ENCODE measurements around the gene ATP5F1D. TPM values are rescaled to one million over a fixed set of nuclear protein-coding genes. Genes with fewer than 3 reads are reported as not detected.

ATP5F1D gene
- total and polyA plus RNA-seq, 2 of the 13 experiments (the other 11 are each of a cell fraction or from before 2014, with no cell fraction given), result 39.4 to 78.7 TPM

DNA sequence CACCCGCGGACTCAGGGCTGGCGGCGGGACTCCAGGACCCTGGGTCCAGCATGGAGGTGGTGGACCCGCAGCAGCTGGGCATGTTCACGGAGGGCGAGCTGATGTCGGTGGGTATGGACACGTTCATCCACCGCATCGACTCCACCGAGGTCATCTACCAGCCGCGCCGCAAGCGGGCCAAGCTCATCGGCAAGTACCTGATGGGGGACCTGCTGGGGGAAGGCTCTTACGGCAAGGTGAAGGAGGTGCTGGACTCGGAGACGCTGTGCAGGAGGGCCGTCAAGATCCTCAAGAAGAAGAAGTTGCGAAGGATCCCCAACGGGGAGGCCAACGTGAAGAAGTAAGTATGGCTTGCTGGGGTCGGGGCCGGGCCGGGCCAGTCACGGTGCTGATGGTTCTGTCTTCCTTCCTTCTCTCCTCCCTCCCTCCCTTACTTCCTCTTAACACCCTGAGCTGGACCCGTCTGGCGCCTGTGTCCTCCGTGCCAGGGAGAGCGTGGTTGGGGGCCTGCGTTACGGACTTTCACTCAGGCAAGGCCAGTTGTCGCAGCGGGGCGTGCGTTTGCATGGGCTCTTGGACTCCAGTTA, 34.6 kb upstream of the ATP5F1D start:
- no peaks in the 10 kb centered on the region for H3K9me3 ChIP-seq (ENCODE audit: low read length)
- POLR2A ChIA-PET, result interaction anchor here (1.2 kb wide), 1 partner anchor 109 kb away, joined by 5 read pairs; no protein-coding TSS in a partner anchor
- no peak for DNase-seq (ENCODE audit: low spot score)
- peaks cover 55% of the 10 kb centered on the region for H3K79me2 ChIP-seq (ENCODE audit: insufficient read depth, low read length)
- under 1% methylated on average over 34 of the region's 38 CpGs for WGBS (ENCODE audit: low lambda C conversion rate)
- H3K4me1 ChIP-seq (ENCODE audit: insufficient read depth, low read length), result peaks cover 71% of the 10 kb centered on the region
- in situ Hi-C loops (cut with HindIII; ENCODE audit: extremely low pct_ligation_motif_present, low pct_unique_long_range_greater_than_20kb) (no loop called here), intact Hi-C loops (cut with micrococcal nuclease; ENCODE audit: unreplicated experiment) (no loop called here)
- H3K27me3 ChIP-seq (ENCODE audit: control insufficient read depth in 1 of 2, insufficient read depth in 2 of 2, low read length in 2 of 2), result no peaks in the 10 kb centered on the region; a peak in 1 of 5 replicates
- H3K4me2 ChIP-seq (ENCODE audit: low read depth, low read length), result peak overlapping the region; percentile 87
- BruUV-seq (replicated peaks), result TSS peak; percentile 52
- CTCF ChIA-PET (ENCODE audit: low intra/inter-chr PET ratio, low total read pairs), result no interaction called here
- no peak overlapping the region for H2AFZ ChIP-seq (ENCODE audit: low read length)
- peak; percentile 11 for ATAC-seq
- H4K20me1 ChIP-seq (ENCODE audit: insufficient read depth, low read length), result peaks cover 35% of the 10 kb centered on the region
- peaks cover 6 to 12% of the 10 kb centered on the region in 2 experiments; a peak in 4 of 5 replicates for H3K36me3 ChIP-seq (replicated peaks in 1 of 2; ENCODE audit: control insufficient read depth in 1 of 2, insufficient read depth in 2 of 2, low read length in 2 of 2)
- no peak for FAIRE-seq
- H3K27ac ChIP-seq (ENCODE audit: extremely low read length, insufficient read depth, low read length), result peak overlapping the region; percentile 61
- H3K4me3 ChIP-seq (replicated peaks in 1 of 3; ENCODE audit: insufficient read depth in 1 of 3, low read depth in 2 of 3, low read length in 3 of 3), result peak overlapping the region; percentile 65 to 92 (median 81)
- H3K9ac ChIP-seq (ENCODE audit: insufficient read depth, low read depth, low read length), result peak overlapping the region; percentile 82
- TF ChIP-seq PTBP1 (IDR thresholded peaks at IDR 0.05; ENCODE audit: low read depth, low read length, poor library complexity, severe bottlenecking) (no peak), ZNF577 (CRISPR knock-in tag; IDR thresholded peaks at IDR 0.05; ENCODE audit: borderline replicate concordance, low read depth) (no peak), CREM (IDR thresholded peaks at IDR 0.05) (no peak), CREM (CRISPR knock-in tag; IDR thresholded peaks at IDR 0.05) (no peak), TOE1 (CRISPR knock-in tag; IDR thresholded peaks at IDR 0.05) (no peak), ZSCAN21 (CRISPR knock-in tag; IDR thresholded peaks at IDR 0.05; ENCODE audit: borderline replicate concordance) (peak; percentile 4; the same call in 1 of the 2 replicates), ZNF772 (CRISPR knock-in tag; IDR thresholded peaks at IDR 0.05) (0 out of 2 replicates have a peak, but pooled peaks have one; percentile 47), MXD4 (CRISPR knock-in tag; IDR thresholded peaks at IDR 0.05) (no peak), ZSCAN25 (CRISPR knock-in tag; IDR thresholded peaks at IDR 0.05) (no peak), HDAC1 (CRISPR knock-in tag; IDR thresholded peaks at IDR 0.05) (peak; percentile 18), ZBTB20 (CRISPR knock-in tag; IDR thresholded peaks at IDR 0.05; ENCODE audit: borderline replicate concordance, low read depth) (no peak), AGO2 (optimal IDR thresholded peaks at IDR 0.05; ENCODE audit: low read depth, low read length) (peak; percentile 72), ZNF782 (CRISPR knock-in tag; IDR thresholded peaks at IDR 0.05; ENCODE audit: borderline replicate concordance) (0 out of 2 replicates have a peak, but pooled peaks have one; percentile 45), FOXC1 (CRISPR knock-in tag; IDR thresholded peaks at IDR 0.05; ENCODE audit: borderline replicate concordance) (0 out of 2 replicates have a peak, but pooled peaks have one; percentile 13), ZNF180 (CRISPR knock-in tag; IDR thresholded peaks at IDR 0.05; ENCODE audit: borderline replicate concordance, low read depth) (no peak)
- TF ChIP-seq, protein P1, sequence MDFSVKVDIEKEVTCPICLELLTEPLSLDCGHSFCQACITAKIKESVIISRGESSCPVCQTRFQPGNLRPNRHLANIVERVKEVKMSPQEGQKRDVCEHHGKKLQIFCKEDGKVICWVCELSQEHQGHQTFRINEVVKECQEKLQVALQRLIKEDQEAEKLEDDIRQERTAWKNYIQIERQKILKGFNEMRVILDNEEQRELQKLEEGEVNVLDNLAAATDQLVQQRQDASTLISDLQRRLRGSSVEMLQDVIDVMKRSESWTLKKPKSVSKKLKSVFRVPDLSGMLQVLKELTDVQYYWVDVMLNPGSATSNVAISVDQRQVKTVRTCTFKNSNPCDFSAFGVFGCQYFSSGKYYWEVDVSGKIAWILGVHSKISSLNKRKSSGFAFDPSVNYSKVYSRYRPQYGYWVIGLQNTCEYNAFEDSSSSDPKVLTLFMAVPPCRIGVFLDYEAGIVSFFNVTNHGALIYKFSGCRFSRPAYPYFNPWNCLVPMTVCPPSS (IDR thresholded peaks at IDR 0.05), result no peak
- TF ChIP-seq, protein P2, sequence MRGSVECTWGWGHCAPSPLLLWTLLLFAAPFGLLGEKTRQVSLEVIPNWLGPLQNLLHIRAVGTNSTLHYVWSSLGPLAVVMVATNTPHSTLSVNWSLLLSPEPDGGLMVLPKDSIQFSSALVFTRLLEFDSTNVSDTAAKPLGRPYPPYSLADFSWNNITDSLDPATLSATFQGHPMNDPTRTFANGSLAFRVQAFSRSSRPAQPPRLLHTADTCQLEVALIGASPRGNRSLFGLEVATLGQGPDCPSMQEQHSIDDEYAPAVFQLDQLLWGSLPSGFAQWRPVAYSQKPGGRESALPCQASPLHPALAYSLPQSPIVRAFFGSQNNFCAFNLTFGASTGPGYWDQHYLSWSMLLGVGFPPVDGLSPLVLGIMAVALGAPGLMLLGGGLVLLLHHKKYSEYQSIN (CRISPR knock-in tag; IDR thresholded peaks at IDR 0.05; ENCODE audit: borderline replicate concordance), result no peak
- TF ChIP-seq, protein P3, sequence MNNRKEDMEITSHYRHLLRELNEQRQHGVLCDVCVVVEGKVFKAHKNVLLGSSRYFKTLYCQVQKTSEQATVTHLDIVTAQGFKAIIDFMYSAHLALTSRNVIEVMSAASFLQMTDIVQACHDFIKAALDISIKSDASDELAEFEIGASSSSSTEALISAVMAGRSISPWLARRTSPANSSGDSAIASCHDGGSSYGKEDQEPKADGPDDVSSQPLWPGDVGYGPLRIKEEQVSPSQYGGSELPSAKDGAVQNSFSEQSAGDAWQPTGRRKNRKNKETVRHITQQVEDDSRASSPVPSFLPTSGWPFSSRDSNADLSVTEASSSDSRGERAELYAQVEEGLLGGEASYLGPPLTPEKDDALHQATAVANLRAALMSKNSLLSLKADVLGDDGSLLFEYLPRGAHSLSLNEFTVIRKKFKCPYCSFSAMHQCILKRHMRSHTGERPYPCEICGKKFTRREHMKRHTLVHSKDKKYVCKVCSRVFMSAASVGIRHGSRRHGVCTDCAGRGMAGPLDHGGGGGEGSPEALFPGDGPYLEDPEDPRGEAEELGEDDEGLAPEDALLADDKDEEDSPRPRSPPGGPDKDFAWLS (CRISPR knock-in tag; IDR thresholded peaks at IDR 0.05; ENCODE audit: borderline replicate concordance), result no peak

Measured in HepG2 (cell line).